ENCODE results near the gene LRRC4C.

The LRRC4C gene

GRCh38 chr11:40140560-40140959, 1318.9 kb downstream of the LRRC4C start:
- FAIRE-seq, result no peak

- FAIRE-seq, result no peak
Measured at GRCh38 chr11:40139536-40139935, 1319.9 kb downstream of the LRRC4C start.

DNA sequence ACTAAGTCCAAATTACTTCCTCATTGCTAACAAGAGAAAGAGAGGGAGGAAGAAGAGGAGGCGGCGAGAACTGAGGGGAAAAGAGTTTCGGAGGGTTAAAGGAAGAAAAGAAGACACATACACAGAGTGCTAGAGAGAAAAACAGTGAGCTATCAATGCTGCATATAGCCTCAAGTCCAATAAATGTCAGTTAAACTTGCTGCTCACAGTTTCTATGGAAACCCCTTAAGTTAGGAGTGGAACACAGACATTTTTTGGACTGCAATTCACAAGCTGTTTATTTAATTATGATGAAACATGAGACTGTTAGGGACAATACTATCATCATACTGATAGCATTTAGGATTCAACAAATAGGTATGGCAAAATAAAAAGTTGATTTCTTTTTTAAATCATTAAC, 1320.4 kb downstream of the LRRC4C start:
- FAIRE-seq, result no peak

- FAIRE-seq, result no peak
Measured at GRCh38 chr11:40134820-40135570, 1324.5 kb downstream of the LRRC4C start.

DNA sequence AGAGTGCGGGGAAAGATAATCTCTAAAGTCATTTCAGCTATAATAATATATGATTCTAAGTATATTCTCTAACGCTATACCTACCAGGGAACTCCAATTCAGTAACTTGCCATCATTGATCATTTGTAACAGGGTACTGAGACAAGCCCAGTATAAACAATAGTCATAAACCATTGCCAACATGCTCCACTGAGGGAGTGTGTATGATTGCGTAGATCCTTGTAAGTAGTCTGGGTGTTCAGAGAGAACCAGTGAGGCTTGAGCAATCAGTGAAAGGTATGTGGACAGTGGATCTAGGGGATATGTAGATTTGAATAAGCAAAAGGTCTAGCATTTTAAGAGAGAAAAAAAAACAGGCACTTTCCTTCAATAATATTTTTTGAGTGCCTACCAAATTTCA, 1326.0 kb downstream of the LRRC4C start:
- FAIRE-seq, result no peak

GRCh38 chr11:40132912-40133311, 1326.5 kb downstream of the LRRC4C start:
- FAIRE-seq, result no peak

- no peak for FAIRE-seq
Measured at GRCh38 chr11:40130427-40130826, 1329.0 kb downstream of the LRRC4C start.

GRCh38 chr11:40129266-40129665, 1330.2 kb downstream of the LRRC4C start:
- FAIRE-seq, result no peak

DNA sequence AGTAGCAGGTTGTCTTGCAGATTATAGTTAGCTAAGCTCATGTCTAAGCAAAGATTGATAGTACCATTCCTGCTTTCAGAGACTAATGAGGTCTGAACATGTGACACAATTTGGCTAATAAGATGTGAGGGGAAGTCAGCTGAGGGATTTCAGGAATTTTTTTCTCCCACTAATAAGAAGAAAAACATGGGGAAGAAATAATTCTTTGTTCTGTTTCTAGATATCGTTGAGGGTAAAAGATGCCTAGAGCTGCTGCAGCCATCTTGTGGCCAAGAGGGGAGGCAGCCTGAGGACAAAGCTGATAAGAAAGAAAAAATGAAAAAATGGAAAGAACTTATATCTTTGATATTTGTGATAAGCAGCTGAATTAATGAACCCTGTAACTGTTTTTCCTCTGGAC, 1334.4 kb downstream of the LRRC4C start:
- peak; percentile 59 for FAIRE-seq

DNA sequence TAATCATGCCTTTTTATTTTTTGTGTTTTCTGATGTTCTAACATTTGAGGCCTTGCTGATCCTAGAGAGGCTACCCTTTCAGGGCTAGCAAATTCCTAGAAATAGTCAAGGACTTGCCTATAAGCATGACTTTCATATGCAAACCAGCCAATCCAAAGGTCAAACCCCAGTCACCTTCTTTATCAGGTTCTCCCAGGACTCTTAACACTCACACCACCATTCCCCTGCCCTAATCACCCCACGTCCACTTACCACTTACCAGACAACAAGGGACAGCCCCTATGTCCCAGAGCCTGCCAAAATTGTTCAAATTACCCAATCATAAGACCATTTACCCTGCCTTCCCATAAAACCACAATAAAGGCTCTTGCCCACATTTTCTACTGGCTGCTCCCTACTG, 1339.8 kb downstream of the LRRC4C start:
- FAIRE-seq, result no peak

DNA sequence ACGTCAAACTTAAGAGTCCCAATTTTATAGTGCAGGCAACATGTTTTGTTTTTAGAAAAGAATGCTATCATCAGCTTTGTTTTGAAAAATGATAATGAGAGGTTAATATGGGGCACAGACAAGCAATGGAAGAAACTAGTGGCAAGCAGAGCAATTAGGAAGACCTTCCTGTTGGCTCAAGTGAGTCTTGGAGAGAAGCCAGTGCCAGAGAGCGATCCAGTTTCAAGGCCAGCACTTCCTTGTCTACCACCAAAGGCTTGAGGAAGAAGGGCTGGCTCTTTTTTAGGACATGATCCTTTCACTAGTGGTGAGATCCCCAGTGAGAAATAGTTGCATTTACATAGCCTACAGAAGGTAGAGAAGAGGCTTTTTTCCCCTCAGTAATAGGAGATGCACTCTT, 1340.7 kb downstream of the LRRC4C start:
- no peak for FAIRE-seq

- peak; percentile 99 for FAIRE-seq
Measured at GRCh38 chr11:40118026-40118425, 1341.4 kb downstream of the LRRC4C start.

GRCh38 chr11:40104941-40105550, 1354.4 kb downstream of the LRRC4C start:
- FAIRE-seq, result no peak

- no peak for FAIRE-seq
Measured at GRCh38 chr11:40100781-40101180, 1358.7 kb downstream of the LRRC4C start.

DNA sequence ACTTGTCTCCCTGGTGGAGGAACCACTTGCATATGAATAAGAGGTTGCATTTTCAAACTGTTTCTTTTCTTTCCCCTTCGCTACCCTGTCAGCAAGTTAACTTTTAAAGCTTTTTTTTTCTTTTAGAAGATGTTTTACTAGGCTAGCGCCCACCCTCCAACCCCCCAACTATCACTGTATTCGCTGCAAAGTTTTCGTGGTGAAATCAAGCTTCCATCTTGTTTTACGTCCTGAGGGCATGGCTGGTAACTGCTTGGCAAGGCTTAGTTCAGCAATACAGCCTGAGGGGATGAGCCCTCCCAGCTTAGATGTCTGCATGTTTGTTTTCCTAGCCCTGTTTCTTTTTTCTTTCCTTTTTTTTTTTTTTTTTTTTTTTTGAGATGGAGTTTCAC, 1359.3 kb downstream of the LRRC4C start:
- FAIRE-seq, result no peak

GRCh38 chr11:40099426-40100161, 1359.9 kb downstream of the LRRC4C start:
- no peak for FAIRE-seq

- no peak for FAIRE-seq
Measured at GRCh38 chr11:40095446-40095845, 1364.0 kb downstream of the LRRC4C start.

- FAIRE-seq, result no peak
Measured at GRCh38 chr11:40094954-40095353, 1364.5 kb downstream of the LRRC4C start.

GRCh38 chr11:40080434-40080833, 1379.0 kb downstream of the LRRC4C start:
- no peak for FAIRE-seq
